Suprapubic skin (tissue), 4 donors: ENCODE data around the gene NGLY1. TPM values are rescaled to one million over a fixed set of nuclear protein-coding genes. Genes with fewer than 3 reads are reported as not detected.

ENCODE experiments used
- DNase-seq, 2 donors: peaks; one replicate each; pipeline ENCODE4 v3.0.0-alpha.2; 2019; ENCODE audit warnings: low spot score in 2 of 2
- H3K27ac ChIP-seq: fragments of 200-600 bp; sonication (generic); one replicate; pipeline ENCODE4 v1.5.1; 2019
- H3K27me3 ChIP-seq: fragments of 200-600 bp; sonication (generic); one replicate; pipeline ENCODE4 v1.5.1; 2019
- H3K36me3 ChIP-seq: fragments of 200-600 bp; sonication (generic); one replicate; pipeline ENCODE4 v1.5.1; 2019
- H3K4me1 ChIP-seq: fragments of 200-600 bp; sonication (generic); one replicate; pipeline ENCODE4 v1.5.1; 2019
- H3K4me3 ChIP-seq: fragments of 200-600 bp; sonication (generic); one replicate; pipeline ENCODE4 v1.5.1; 2019; ENCODE audit warnings: mild to moderate bottlenecking
- H3K9me3 ChIP-seq: fragments of 200-600 bp; sonication (generic); one replicate; pipeline ENCODE4 v1.5.1; 2019
- EP300 ChIP-seq: sonication (generic); formaldehyde crosslinking; IDR thresholded peaks from one replicate; pipeline ENCODE4 v1.6.1; 2017; ENCODE audit warnings: antibody characterized with exemption
- POLR2A ChIP-seq, 2 donors: fragments of 450-650 bp; IDR thresholded peaks; one replicate each; pipeline ENCODE4 v1.6.1; 2017; ENCODE audit warnings: antibody characterized with exemption in 2 of 2, mild to moderate bottlenecking in 2 of 2, moderate library complexity in 2 of 2
- POLR2AphosphoS5 ChIP-seq, 3 donors: sonication (generic); formaldehyde crosslinking; IDR thresholded peaks; one replicate each; pipeline ENCODE4 v1.6.1; 2017; ENCODE audit warnings: antibody characterized with exemption in 3 of 3
- WGBS: methylation state at CpG from one replicate; pipeline ENCODE4 v1.1.5; 2018; 5-methylcytosine and 5-hydroxymethylcytosine counted together
- total RNA-seq, 4 donors: library from RNA; depleted of rRNA; stranded (reverse); fragments of >200 nt; gene quantifications; one replicate each; pipeline ENCODE4 v1.1.0, GENCODE V29; 2016
- TF ChIP-seq, protein P1 (sequence below), 2 donors: fragments of 200-600 bp in 1 of 2; fragments of 450-650 bp in 1 of 2; sonication (generic) in 1 of 2; IDR thresholded peaks; one replicate each; pipeline ENCODE4 v1.5.1; 2016 to 2019; ENCODE audit warnings: antibody characterized with exemption in 2 of 2, mild to moderate bottlenecking in 1 of 2, moderate library complexity in 1 of 2

NGLY1 gene
- total RNA-seq, 4 donors from 2014 or later, result 20.1 to 42.5 (median 23.8) TPM

DNA sequence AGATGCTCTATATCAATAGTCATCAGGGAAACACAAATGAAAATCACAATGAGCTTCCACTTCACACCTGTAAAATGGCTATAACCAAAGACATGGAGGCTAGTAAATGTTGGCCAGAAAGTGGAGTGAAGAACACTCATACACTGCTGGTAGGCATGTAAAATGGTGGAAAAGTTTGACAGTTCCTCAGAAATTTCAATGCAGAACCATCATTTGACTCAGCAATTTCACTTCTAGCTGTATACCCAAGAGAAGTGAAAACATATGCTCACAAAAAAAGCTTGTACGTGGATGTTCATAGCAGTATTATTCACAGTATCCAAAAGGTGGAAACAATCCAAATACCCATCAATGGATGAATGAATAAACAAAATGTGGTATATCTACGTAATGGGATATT is 99.4 kb downstream of the NGLY1 start:
- TF ChIP-seq POLR2A (IDR thresholded peaks at IDR 0.05), result no peak
- TF ChIP-seq, protein P1, sequence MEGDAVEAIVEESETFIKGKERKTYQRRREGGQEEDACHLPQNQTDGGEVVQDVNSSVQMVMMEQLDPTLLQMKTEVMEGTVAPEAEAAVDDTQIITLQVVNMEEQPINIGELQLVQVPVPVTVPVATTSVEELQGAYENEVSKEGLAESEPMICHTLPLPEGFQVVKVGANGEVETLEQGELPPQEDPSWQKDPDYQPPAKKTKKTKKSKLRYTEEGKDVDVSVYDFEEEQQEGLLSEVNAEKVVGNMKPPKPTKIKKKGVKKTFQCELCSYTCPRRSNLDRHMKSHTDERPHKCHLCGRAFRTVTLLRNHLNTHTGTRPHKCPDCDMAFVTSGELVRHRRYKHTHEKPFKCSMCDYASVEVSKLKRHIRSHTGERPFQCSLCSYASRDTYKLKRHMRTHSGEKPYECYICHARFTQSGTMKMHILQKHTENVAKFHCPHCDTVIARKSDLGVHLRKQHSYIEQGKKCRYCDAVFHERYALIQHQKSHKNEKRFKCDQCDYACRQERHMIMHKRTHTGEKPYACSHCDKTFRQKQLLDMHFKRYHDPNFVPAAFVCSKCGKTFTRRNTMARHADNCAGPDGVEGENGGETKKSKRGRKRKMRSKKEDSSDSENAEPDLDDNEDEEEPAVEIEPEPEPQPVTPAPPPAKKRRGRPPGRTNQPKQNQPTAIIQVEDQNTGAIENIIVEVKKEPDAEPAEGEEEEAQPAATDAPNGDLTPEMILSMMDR (IDR thresholded peaks at IDR 0.05), result no peak
- no peak for TF ChIP-seq EP300
- TF ChIP-seq POLR2AphosphoS5 (IDR thresholded peaks at IDR 0.05), result no peak
- Histone ChIP-seq H3K36me3 (no peaks in the 10 kb centered on the region), H3K9me3 (no peaks in the 10 kb centered on the region), H3K4me1 (no peaks in the 10 kb centered on the region), H3K27me3 (no peaks in the 10 kb centered on the region), H3K27ac (no peak overlapping the region), H3K4me3 (no peak overlapping the region)
- DNase-seq, result no peak
- WGBS, result 87% methylated on average over 2 of the region's 2 CpGs

GRCh38 chr3:25683410-25683809 is 99.8 kb downstream of the NGLY1 start:
- DNase-seq, result no peak
- Histone ChIP-seq H3K36me3 (no peaks in the 10 kb centered on the region), H3K4me3 (no peak overlapping the region), H3K9me3 (no peaks in the 10 kb centered on the region), H3K4me1 (no peaks in the 10 kb centered on the region), H3K27me3 (no peaks in the 10 kb centered on the region), H3K27ac (no peak overlapping the region)
- WGBS, result 95% methylated on average over 1 of the region's 1 CpG
- TF ChIP-seq, protein P1 (IDR thresholded peaks at IDR 0.05), result no peak
- TF ChIP-seq EP300, result no peak
- no peak for TF ChIP-seq POLR2A (IDR thresholded peaks at IDR 0.05)
- no peak for TF ChIP-seq POLR2AphosphoS5 (IDR thresholded peaks at IDR 0.05)

DNA sequence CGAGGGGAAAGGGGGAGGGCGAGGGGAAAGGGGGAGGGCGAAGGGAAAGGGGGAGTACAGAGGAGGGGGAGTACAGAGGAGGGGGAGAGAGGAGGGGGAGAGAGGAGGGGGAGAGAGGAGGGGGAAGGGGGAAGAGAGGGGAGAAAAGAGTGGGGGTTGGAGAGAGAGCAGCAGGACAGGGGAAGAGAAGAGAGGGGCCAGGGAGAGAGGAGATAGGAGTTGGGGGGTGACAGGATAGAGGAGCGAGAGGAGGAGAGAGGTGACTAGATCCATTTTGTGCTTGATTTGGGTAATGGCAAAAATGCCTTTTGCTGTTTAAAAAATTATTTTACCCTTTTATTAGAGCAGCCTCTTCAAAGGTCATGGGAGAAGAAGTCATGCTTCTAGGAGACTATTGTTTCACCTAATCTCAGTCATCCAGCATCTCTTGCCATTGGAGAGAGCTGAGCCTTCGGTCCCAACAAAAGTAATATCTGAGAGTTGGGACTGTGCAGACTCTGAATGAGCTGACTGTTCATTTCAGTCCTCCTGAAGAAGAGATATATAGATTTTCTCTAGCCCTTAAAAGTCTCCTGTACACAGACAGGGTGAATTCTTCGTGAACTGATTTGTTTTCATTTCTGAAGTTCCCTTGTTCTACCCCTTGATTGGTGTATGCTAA is 103.5 kb downstream of the NGLY1 start:
- Histone ChIP-seq H3K4me1 (no peaks in the 10 kb centered on the region), H3K36me3 (no peaks in the 10 kb centered on the region)
- 79% methylated on average over 4 of the region's 6 CpGs for WGBS

DNA sequence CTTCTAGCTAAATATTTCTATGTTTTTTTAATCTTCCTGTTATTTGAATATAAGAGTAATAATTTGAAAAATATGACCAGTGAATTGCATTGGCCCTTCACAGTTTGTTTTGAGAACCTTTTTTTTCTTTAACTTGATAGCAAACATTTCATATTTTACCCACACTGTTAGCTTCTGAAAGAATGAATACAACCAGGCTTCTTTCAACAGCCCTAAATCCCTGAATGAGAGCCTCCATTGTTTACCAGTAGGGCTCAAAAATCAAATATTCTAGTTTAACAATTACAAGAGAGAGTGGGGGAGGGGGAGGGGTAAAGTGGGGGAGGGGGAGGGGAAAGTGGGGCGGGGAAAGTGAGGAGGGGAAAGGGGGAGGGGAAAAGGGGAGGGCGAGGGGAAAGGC is 104.1 kb downstream of the NGLY1 start:
- H3K27me3 ChIP-seq, result no peaks in the 10 kb centered on the region
- no peak overlapping the region for H3K4me3 ChIP-seq
- H3K4me1 ChIP-seq, result no peaks in the 10 kb centered on the region
- WGBS, result no CpG with 5 or more reads among the region's 2 CpGs
- no peak overlapping the region for H3K27ac ChIP-seq
- TF ChIP-seq, protein P1 (IDR thresholded peaks at IDR 0.05), result no peak
- TF ChIP-seq POLR2AphosphoS5 (IDR thresholded peaks at IDR 0.05) (no peak), POLR2A (IDR thresholded peaks at IDR 0.05) (no peak), EP300 (no peak)
- no peaks in the 10 kb centered on the region for H3K36me3 ChIP-seq
- DNase-seq, result no peak
- no peaks in the 10 kb centered on the region for H3K9me3 ChIP-seq

More for the DNA sequence above, 103.5 kb downstream of the NGLY1 start:
- no peaks in the 10 kb centered on the region for H3K27me3 ChIP-seq
- no peaks in the 10 kb centered on the region for H3K9me3 ChIP-seq
- no peak for TF ChIP-seq EP300
- no peak for TF ChIP-seq POLR2AphosphoS5 (IDR thresholded peaks at IDR 0.05)
- no peak for TF ChIP-seq POLR2A (IDR thresholded peaks at IDR 0.05)
- TF ChIP-seq, protein P1 (IDR thresholded peaks at IDR 0.05), result no peak
- DNase-seq, result no peak
- no peak overlapping the region for H3K4me3 ChIP-seq
- no peak overlapping the region for H3K27ac ChIP-seq

- Histone ChIP-seq H3K27ac (no peak overlapping the region), H3K27me3 (no peaks in the 10 kb centered on the region), H3K4me1 (no peaks in the 10 kb centered on the region), H3K4me3 (no peak overlapping the region), H3K9me3 (no peaks in the 10 kb centered on the region), H3K36me3 (no peaks in the 10 kb centered on the region)
- TF ChIP-seq POLR2A (IDR thresholded peaks at IDR 0.05), result no peak
- DNase-seq, result no peak
Observed at GRCh38 chr3:25678581-25678980, 104.7 kb downstream of the NGLY1 start.

DNA sequence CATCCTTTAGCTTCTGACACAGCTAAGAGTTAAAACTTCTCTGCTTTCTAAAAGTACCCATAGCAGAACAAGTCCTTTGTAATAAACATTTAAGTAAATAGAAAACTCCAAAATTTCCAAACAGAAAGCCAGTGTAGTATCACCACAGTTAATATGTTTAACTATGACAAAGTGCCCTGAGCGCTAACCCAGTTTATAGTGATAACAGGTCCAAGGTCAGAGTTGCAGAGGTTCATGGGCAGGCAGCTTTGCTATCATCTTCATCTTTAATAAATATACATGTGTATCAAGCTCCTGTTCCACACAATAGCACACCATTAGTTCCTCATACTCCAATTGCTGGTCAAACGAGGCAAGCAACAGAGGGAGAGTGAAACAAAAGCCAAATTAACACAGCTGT is 106.1 kb downstream of the NGLY1 start:
- 93% methylated on average over 2 of the region's 2 CpGs for WGBS
- no peak overlapping the region for H3K4me3 ChIP-seq
- no peak for TF ChIP-seq EP300
- no peaks in the 10 kb centered on the region for H3K9me3 ChIP-seq
- no peaks in the 10 kb centered on the region for H3K36me3 ChIP-seq
- no peak overlapping the region for H3K27ac ChIP-seq
- H3K27me3 ChIP-seq, result no peaks in the 10 kb centered on the region
- no peak for DNase-seq
- H3K4me1 ChIP-seq, result no peaks in the 10 kb centered on the region
